OCI-LY1 (cell line): ENCODE measurements around the gene COX19.
A peak's percentile ranks its signal among the peaks of the same experiment; 100 is the strongest.

ENCODE experiments used
- H2AFZ ChIP-seq: fragments of 200-600 bp; sonication (generic), shearing (Covaris generic); 2 replicates; pipeline ENCODE4 v1.6.0; 2014; ENCODE audit warnings: antibody characterized with exemption, mild to moderate bottlenecking, low read length
- H3F3A ChIP-seq: fragments of 200-600 bp; sonication (generic), shearing (Covaris generic); 2 replicates; pipeline ENCODE4 v1.6.0; 2014; ENCODE audit warnings: mild to moderate bottlenecking, antibody characterized with exemption, low read length, moderate library complexity; ENCODE audit not compliant: insufficient read depth
- H3K27ac ChIP-seq: fragments of 200-600 bp; sonication (generic); 2 replicates; pipeline ENCODE4 v1.5.1; 2014; ENCODE audit warnings: low read length, mixed run types, mild to moderate bottlenecking, low read depth; ENCODE audit not compliant: poor library complexity, severe bottlenecking
- H3K27me3 ChIP-seq: fragments of 200-600 bp; sonication (generic); 2 replicates; pipeline ENCODE4 v1.6.0; 2014; ENCODE audit warnings: antibody characterized with exemption, mild to moderate bottlenecking, low read length, moderate library complexity; ENCODE audit not compliant: insufficient read depth
- H3K36me3 ChIP-seq: fragments of 200-600 bp; sonication (generic); 2 replicates; pipeline ENCODE4 v1.6.1; 2014; ENCODE audit warnings: mild to moderate bottlenecking, antibody characterized with exemption, low read length, moderate library complexity, mixed read lengths; ENCODE audit not compliant: insufficient read depth
- H3K4me1 ChIP-seq: fragments of 200-600 bp; sonication (generic); 2 replicates; pipeline ENCODE4 v1.5.1; 2014; ENCODE audit warnings: mild to moderate bottlenecking, low read length, moderate library complexity; ENCODE audit not compliant: insufficient read depth, severe bottlenecking
- H3K4me2 ChIP-seq: fragments of 200-600 bp; sonication (generic), shearing (Covaris generic); 2 replicates; pipeline ENCODE4 v1.6.1; 2014; ENCODE audit warnings: low read length
- H3K4me3 ChIP-seq: fragments of 200-600 bp; sonication (generic); 2 replicates; pipeline ENCODE4 v1.5.1; 2014; ENCODE audit warnings: low read length, low read depth, mild to moderate bottlenecking, mixed read lengths; ENCODE audit not compliant: poor library complexity, severe bottlenecking
- H3K79me2 ChIP-seq: fragments of 200-600 bp; shearing (Covaris generic); 2 replicates; pipeline ENCODE4 v1.6.1; 2016; ENCODE audit warnings: mixed run types, low read length, mixed read lengths; ENCODE audit not compliant: insufficient read depth
- H3K9ac ChIP-seq: fragments of 200-600 bp; sonication (generic), shearing (Covaris generic); 2 replicates; pipeline ENCODE4 v1.6.1; 2014; ENCODE audit warnings: mild to moderate bottlenecking, low read length, mixed read lengths
- H3K9me2 ChIP-seq: fragments of 200-600 bp; sonication (generic), shearing (Covaris generic); 2 replicates; pipeline ENCODE4 v1.6.1; 2014; ENCODE audit warnings: low read depth, mild to moderate bottlenecking, low read length, mixed read lengths
- H3K9me3 ChIP-seq: fragments of 200-600 bp; shearing (Covaris generic); 2 replicates; pipeline ENCODE4 v1.6.1; 2014; ENCODE audit warnings: low read length, mixed read lengths
- H4K20me1 ChIP-seq: fragments of 200-600 bp; sonication (generic), shearing (Covaris generic); 2 replicates; pipeline ENCODE4 v1.6.0; 2016; ENCODE audit warnings: mild to moderate bottlenecking, low read length; ENCODE audit not compliant: insufficient read depth
- CTCF ChIP-seq: fragments of 200-600 bp; sonication (generic), shearing (Covaris generic); IDR thresholded peaks from 2 replicates; pipeline ENCODE4 v1.5.1; 2017; ENCODE audit warnings: mild to moderate bottlenecking, antibody characterized with exemption, low read length, moderate library complexity, mixed read lengths
- EZH2 ChIP-seq: fragments of 200-600 bp; sonication (generic), shearing (Covaris generic); IDR thresholded peaks from 2 replicates; pipeline ENCODE4 v1.8.0; 2017; ENCODE audit warnings: borderline replicate concordance, mixed run types, mild to moderate bottlenecking, antibody characterized with exemption, low read length, moderate library complexity, mixed read lengths

Gene COX19

GRCh38 chr7:1008733-1009363 lies 33.5 kb upstream of the COX19 start:
- Histone ChIP-seq H3K9ac (no peak overlapping the region), H3K79me2 (no peaks in the 10 kb centered on the region), H3K9me3 (no peaks in the 10 kb centered on the region), H3K27me3 (no peaks in the 10 kb centered on the region), H3K9me2 (no peaks in the 10 kb centered on the region), H3K4me1 (peaks cover 11% of the 10 kb centered on the region), H2AFZ (no peak overlapping the region), H3K27ac (no peak overlapping the region), H3K4me2 (no peak overlapping the region), H3K36me3 (peaks cover 18% of the 10 kb centered on the region; the same call in 1 of the 2 replicates), H3K4me3 (no peak overlapping the region), H3F3A (no peaks in the 10 kb centered on the region), H4K20me1 (no peaks in the 10 kb centered on the region)
- TF ChIP-seq EZH2, result no peak
- TF ChIP-seq CTCF, result no peak

GRCh38 chr7:1007901-1008300 lies 32.6 kb upstream of the COX19 start:
- Histone ChIP-seq H3K4me2 (no peak overlapping the region; the same call in 1 of the 2 replicates), H3K27ac (peak overlapping the region; percentile 37), H3K9me3 (no peaks in the 10 kb centered on the region), H3K4me3 (no peak overlapping the region), H3K27me3 (no peaks in the 10 kb centered on the region), H3K36me3 (peaks cover 18% of the 10 kb centered on the region; the same call in 1 of the 2 replicates), H3K9ac (no peak overlapping the region), H2AFZ (no peak overlapping the region), H3K9me2 (no peaks in the 10 kb centered on the region), H4K20me1 (no peaks in the 10 kb centered on the region), H3K79me2 (no peaks in the 10 kb centered on the region), H3K4me1 (peaks cover 12% of the 10 kb centered on the region), H3F3A (no peaks in the 10 kb centered on the region)
- TF ChIP-seq EZH2, result no peak

GRCh38 chr7:1005303-1005702 lies 30.0 kb upstream of the COX19 start:
- no peaks in the 10 kb centered on the region for H3K27me3 ChIP-seq
- H3K36me3 ChIP-seq, result peaks cover 18% of the 10 kb centered on the region; the same call in 1 of the 2 replicates
- no peaks in the 10 kb centered on the region; the same call in 1 of the 2 replicates for H3F3A ChIP-seq
- no peak for TF ChIP-seq EZH2
- no peak for TF ChIP-seq CTCF
- H3K9me2 ChIP-seq, result no peaks in the 10 kb centered on the region
- H3K4me2 ChIP-seq, result no peak overlapping the region
- no peak overlapping the region for H3K9ac ChIP-seq
- H3K27ac ChIP-seq, result no peak overlapping the region
- H4K20me1 ChIP-seq, result no peaks in the 10 kb centered on the region
- no peaks in the 10 kb centered on the region for H3K9me3 ChIP-seq
- no peak overlapping the region for H3K4me3 ChIP-seq
- no peak overlapping the region for H2AFZ ChIP-seq
- H3K79me2 ChIP-seq, result no peaks in the 10 kb centered on the region
- H3K4me1 ChIP-seq, result peaks cover 25% of the 10 kb centered on the region
